ENCODE results near the gene C1orf74. TPM values are rescaled to one million over a fixed set of nuclear protein-coding genes. Genes with fewer than 3 reads are reported as not detected.

Gene C1orf74
- total RNA-seq, 6 donors from 2014 or later = 0.89 to 3.2 (median 1.8) TPM

DNA sequence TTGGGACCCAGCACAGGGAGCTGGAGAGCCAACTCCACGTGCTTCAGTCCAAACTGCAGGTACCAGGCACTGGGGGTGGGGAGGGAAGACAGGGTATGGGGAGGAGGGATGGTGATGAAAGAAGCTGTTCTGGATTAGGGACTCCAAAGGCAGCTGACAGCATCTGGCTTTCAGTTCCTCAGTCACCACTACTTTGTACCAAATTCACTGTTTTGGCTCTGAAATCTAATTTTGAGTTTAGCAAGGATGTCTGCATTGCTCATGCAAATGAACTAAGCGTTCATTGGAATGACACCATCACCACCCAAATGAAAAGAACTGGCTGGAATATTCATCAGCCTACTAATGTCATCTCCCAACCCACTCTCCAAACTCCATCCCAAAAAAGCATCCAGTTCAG lies 8.7 kb downstream of the C1orf74 start:
- ATAC-seq (ENCODE audit: low FRiP score in 2 of 2) (peak in 1 of 2 donors; percentile 24), DNase-seq (no peak)
- TF ChIP-seq, protein P1, sequence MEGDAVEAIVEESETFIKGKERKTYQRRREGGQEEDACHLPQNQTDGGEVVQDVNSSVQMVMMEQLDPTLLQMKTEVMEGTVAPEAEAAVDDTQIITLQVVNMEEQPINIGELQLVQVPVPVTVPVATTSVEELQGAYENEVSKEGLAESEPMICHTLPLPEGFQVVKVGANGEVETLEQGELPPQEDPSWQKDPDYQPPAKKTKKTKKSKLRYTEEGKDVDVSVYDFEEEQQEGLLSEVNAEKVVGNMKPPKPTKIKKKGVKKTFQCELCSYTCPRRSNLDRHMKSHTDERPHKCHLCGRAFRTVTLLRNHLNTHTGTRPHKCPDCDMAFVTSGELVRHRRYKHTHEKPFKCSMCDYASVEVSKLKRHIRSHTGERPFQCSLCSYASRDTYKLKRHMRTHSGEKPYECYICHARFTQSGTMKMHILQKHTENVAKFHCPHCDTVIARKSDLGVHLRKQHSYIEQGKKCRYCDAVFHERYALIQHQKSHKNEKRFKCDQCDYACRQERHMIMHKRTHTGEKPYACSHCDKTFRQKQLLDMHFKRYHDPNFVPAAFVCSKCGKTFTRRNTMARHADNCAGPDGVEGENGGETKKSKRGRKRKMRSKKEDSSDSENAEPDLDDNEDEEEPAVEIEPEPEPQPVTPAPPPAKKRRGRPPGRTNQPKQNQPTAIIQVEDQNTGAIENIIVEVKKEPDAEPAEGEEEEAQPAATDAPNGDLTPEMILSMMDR (IDR thresholded peaks at IDR 0.05) = no peak
- TF ChIP-seq EP300 (IDR thresholded peaks at IDR 0.05) = no peak
- no peak for TF ChIP-seq POLR2AphosphoS5 (IDR thresholded peaks at IDR 0.05)
- TF ChIP-seq POLR2A (IDR thresholded peaks at IDR 0.05) = no peak
- Histone ChIP-seq H3K9me3 (no peaks in the 10 kb centered on the region), H3K36me3 (peaks cover 0 to 10% (median 0%) of the 10 kb centered on the region in 4 donors), H3K4me3 (no peak overlapping the region), H3K27me3 (no peaks in the 10 kb centered on the region), H3K4me1 (no peaks in the 10 kb centered on the region), H3K27ac (no peak overlapping the region)
- WGBS, 2 donors = 60 to 79% methylated on average over 2 of the region's 2 CpGs

- Histone ChIP-seq H3K9me3 (no peaks in the 10 kb centered on the region), H3K27ac (no peak overlapping the region), H3K4me1 (peaks cover 4 to 9% (median 9%) of the 10 kb centered on the region in 4 donors), H3K4me3 (no peak overlapping the region), H3K27me3 (no peaks in the 10 kb centered on the region), H3K36me3 (peaks cover 0 to 10% (median 0%) of the 10 kb centered on the region in 4 donors)
- no peak for TF ChIP-seq POLR2A (IDR thresholded peaks at IDR 0.05)
- no peak for TF ChIP-seq POLR2AphosphoS5 (IDR thresholded peaks at IDR 0.05)
- no peak for TF ChIP-seq EP300 (IDR thresholded peaks at IDR 0.05)
- TF ChIP-seq, protein P1 (IDR thresholded peaks at IDR 0.05) = no peak
- no peak for DNase-seq
- 84 to 100% methylated on average over 1 of the region's 1 CpG for WGBS, 2 donors
- no peak for ATAC-seq (ENCODE audit: low FRiP score in 2 of 2)
These were observed 9.8 kb downstream of the C1orf74 start for GRCh38 chr1:209774592-209774991.

DNA sequence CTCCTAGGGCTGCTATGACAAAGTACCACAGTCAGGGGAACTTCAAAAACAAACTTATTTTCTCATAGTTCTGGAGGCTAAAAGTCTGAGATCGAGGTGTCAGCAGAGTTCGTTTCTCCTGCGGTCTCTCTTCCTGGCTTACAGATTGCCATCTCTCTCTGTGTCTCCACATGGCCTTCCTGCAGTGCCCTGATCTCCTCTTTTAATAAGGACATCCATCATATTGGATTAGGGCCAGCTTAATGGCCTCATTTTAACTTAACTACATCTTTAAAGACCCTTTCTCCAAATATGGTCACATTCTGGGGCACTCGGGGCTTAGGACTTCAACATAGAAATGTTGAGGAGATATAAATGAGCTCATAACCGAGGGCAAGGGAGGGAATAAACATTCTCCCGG lies 12.2 kb downstream of the C1orf74 start:
- Histone ChIP-seq H3K9me3 (no peaks in the 10 kb centered on the region), H3K27ac (no peak overlapping the region), H3K4me1 (peaks cover 16 to 28% (median 24%) of the 10 kb centered on the region in 4 donors), H3K4me3 (no peak overlapping the region), H3K36me3 (peaks cover 0 to under 1% (median 0%) of the 10 kb centered on the region in 4 donors), H3K27me3 (no peaks in the 10 kb centered on the region)
- ATAC-seq (ENCODE audit: low FRiP score in 2 of 2) = no peak
- TF ChIP-seq EP300 (IDR thresholded peaks at IDR 0.05) = no peak
- no peak for TF ChIP-seq POLR2A (IDR thresholded peaks at IDR 0.05)
- TF ChIP-seq, protein P1 (IDR thresholded peaks at IDR 0.05) = no peak
- TF ChIP-seq POLR2AphosphoS5 (IDR thresholded peaks at IDR 0.05) = no peak
- 38 to 42% methylated on average over 6 of the region's 6 CpGs for WGBS, 2 donors
- DNase-seq = no peak

GRCh38 chr1:209770636-209771415 lies 13.5 kb downstream of the C1orf74 start:
- WGBS, 2 donors = 91% methylated on average over 16 to 17 of the region's 17 CpGs
- Histone ChIP-seq H3K36me3 (no peaks in the 10 kb centered on the region), H3K27me3 (no peaks in the 10 kb centered on the region), H3K4me1 (peaks cover 22 to 28% (median 24%) of the 10 kb centered on the region in 4 donors), H3K27ac (no peak overlapping the region), H3K9me3 (no peaks in the 10 kb centered on the region), H3K4me3 (peak overlapping the region in 2 of 4 donors; percentile 39)
- ATAC-seq (ENCODE audit: low FRiP score in 2 of 2) (no peak), DNase-seq (peak in 1 of 2 donors; percentile 24)
- TF ChIP-seq EP300 (IDR thresholded peaks at IDR 0.05) (no peak), POLR2AphosphoS5 (IDR thresholded peaks at IDR 0.05) (no peak), POLR2A (IDR thresholded peaks at IDR 0.05) (no peak)
- TF ChIP-seq, protein P1 (IDR thresholded peaks at IDR 0.05) = no peak
